Fibroblast of lung (primary cell): ENCODE results near the gene BNIP5. TPM values are rescaled to one million over a fixed set of nuclear protein-coding genes. Genes with fewer than 3 reads are reported as not detected.

ENCODE experiments used
- DNase-seq, 2 donors: peaks; one replicate each; pipeline versions ENCODE4 v3.0.0 to v3.0.0-alpha.2; 2010; ENCODE audit warnings: low read depth in 2 of 2
- H2AFZ ChIP-seq: 2 replicates; pipeline ENCODE4 v1.5.1; 2012; ENCODE audit warnings: low read length, control low read depth, inconsistent platforms
- H3K27ac ChIP-seq: 2 replicates; pipeline ENCODE4 v1.5.1; 2011; ENCODE audit warnings: low read length, control low read depth; ENCODE audit not compliant: insufficient read depth
- H3K27me3 ChIP-seq: 2 replicates; pipeline ENCODE4 v1.5.1; 2011; ENCODE audit warnings: mild to moderate bottlenecking, low read length; ENCODE audit not compliant: control insufficient read depth, insufficient read depth
- H3K36me3 ChIP-seq: 2 replicates; pipeline ENCODE4 v1.5.1; 2011; ENCODE audit warnings: low read length; ENCODE audit not compliant: control insufficient read depth, insufficient read depth
- H3K4me1 ChIP-seq: 2 replicates; pipeline ENCODE4 v1.5.1; 2011; ENCODE audit warnings: low read length; ENCODE audit not compliant: control insufficient read depth, insufficient read depth; ENCODE audit errors: extremely low read depth
- H3K4me2 ChIP-seq: 2 replicates; pipeline ENCODE4 v1.5.1; 2011; ENCODE audit warnings: low read length, control low read depth; ENCODE audit not compliant: insufficient read depth; ENCODE audit errors: extremely low read depth
- H3K4me3 ChIP-seq, 4 experiments: fragments of 200-600 bp in 1 of 4; sonication (generic) in 1 of 4; replicated peaks in 1 of 4; 2 replicates each; pipeline ENCODE4 v1.5.1; 2011 to 2016; ENCODE audit warnings: low read length in 4 of 4, low read depth in 3 of 4, mild to moderate bottlenecking in 3 of 4, control low read depth in 2 of 4, inconsistent platforms in 1 of 4, mixed read lengths in 1 of 4; ENCODE audit not compliant: insufficient read depth in 1 of 4; ENCODE audit errors: control extremely low read depth in 1 of 4
- H3K79me2 ChIP-seq: 2 replicates; pipeline ENCODE4 v1.5.1; 2012; ENCODE audit warnings: mild to moderate bottlenecking, low read length, inconsistent platforms; ENCODE audit not compliant: control insufficient read depth, insufficient read depth
- H3K9ac ChIP-seq: 2 replicates; pipeline ENCODE4 v1.5.1; 2011; ENCODE audit warnings: mild to moderate bottlenecking, low read length, control low read depth; ENCODE audit not compliant: insufficient read depth
- H3K9me3 ChIP-seq: 2 replicates; pipeline ENCODE4 v1.5.1; 2012; ENCODE audit warnings: low read depth, low read length; ENCODE audit not compliant: control insufficient read depth, insufficient read depth
- H4K20me1 ChIP-seq: 2 replicates; pipeline ENCODE4 v1.5.1; 2011; ENCODE audit warnings: low read length; ENCODE audit not compliant: control insufficient read depth, insufficient read depth; ENCODE audit errors: extremely low read depth
- CTCF ChIP-seq, 2 donors: IDR thresholded peaks in 1 of 2; conservative IDR thresholded peaks in 1 of 2; 1 replicate in 1 of 2; 2 replicates in 1 of 2; pipeline ENCODE4 v1.5.1; 2011 to 2012; ENCODE audit warnings: low read length in 2 of 2, control low read depth in 1 of 2, inconsistent platforms in 1 of 2, low read depth in 1 of 2, mild to moderate bottlenecking in 1 of 2
- EZH2 ChIP-seq: IDR thresholded peaks from 2 replicates; pipeline ENCODE4 v1.5.1; 2012; ENCODE audit warnings: low read length, control low read depth, mild to moderate bottlenecking; ENCODE audit errors: missing control alignments
- polyA plus RNA-seq, 2 donors: library from polyadenylated mRNA; depleted of rRNA in 1 of 2; stranded (reverse) in 1 of 2; unstranded in 1 of 2; fragments of >200 nt; gene quantifications; 2 replicates each; pipeline ENCODE4 v1.2.1, GENCODE V29; 2011 to 2012; ENCODE audit warnings: missing spikeins in 1 of 2
- total RNA-seq: library from RNA; depleted of rRNA; stranded (reverse); fragments of >200 nt; gene quantifications from 2 replicates; pipeline ENCODE4 v1.2.1, GENCODE V29; 2014

The BNIP5 gene
- total and polyA plus RNA-seq, 2 donors (not counting 1 experiment from before 2014, with no cell fraction given), result not detected

DNA sequence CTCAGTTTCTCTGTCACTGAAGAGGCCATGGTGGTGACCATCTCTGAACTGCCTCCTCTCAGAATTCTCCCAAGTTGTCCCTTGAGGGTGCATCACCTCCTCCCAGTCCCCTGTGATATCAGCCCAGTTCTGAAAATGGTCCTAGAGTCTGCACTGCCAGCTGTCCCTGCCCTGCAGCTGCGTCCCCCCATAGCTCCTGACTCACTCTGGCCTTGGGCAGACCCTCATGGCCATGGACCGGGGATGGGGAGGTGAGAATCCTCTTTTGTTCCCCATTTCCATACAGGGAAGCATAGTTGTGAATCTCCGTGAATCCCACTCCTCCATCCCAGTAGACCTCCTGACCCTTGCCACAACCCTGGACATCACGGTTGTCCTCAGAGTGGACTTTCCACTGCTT, 46.3 kb upstream of the BNIP5 start:
- TF ChIP-seq EZH2, result no peak
- TF ChIP-seq CTCF (conservative IDR thresholded peaks at IDR 0.05 in 1 of 2, IDR thresholded peaks at IDR 0.05 in 1 of 2; ENCODE audit: low read depth in 1 of 2, low read length in 2 of 2), result no peak
- no peak overlapping the region for H3K4me3 ChIP-seq
- H3K27me3 ChIP-seq, result peaks cover 8% of the 10 kb centered on the region

GRCh38 chr6:36381502-36382389, 45.1 kb upstream of the BNIP5 start:
- no peaks in the 10 kb centered on the region for H3K4me1 ChIP-seq
- DNase-seq, result peak in 1 of 2 donors; percentile 23
- no peaks in the 10 kb centered on the region for H3K36me3 ChIP-seq
- H3K4me3 ChIP-seq, result no peak overlapping the region
- no peaks in the 10 kb centered on the region for H3K9me3 ChIP-seq
- no peak overlapping the region for H3K4me2 ChIP-seq
- no peak overlapping the region for H2AFZ ChIP-seq
- H3K9ac ChIP-seq, result no peak overlapping the region
- TF ChIP-seq EZH2 (no peak), CTCF (conservative IDR thresholded peaks at IDR 0.05 in 1 of 2, IDR thresholded peaks at IDR 0.05 in 1 of 2; ENCODE audit: low read depth in 1 of 2, low read length in 2 of 2) (no peak)
- H3K27me3 ChIP-seq, result no peaks in the 10 kb centered on the region
- H3K79me2 ChIP-seq, result no peaks in the 10 kb centered on the region
- H3K27ac ChIP-seq, result no peak overlapping the region
- no peaks in the 10 kb centered on the region for H4K20me1 ChIP-seq

More for the DNA sequence above, 46.3 kb upstream of the BNIP5 start:
- H3K79me2 ChIP-seq, result no peaks in the 10 kb centered on the region
- H3K36me3 ChIP-seq, result no peaks in the 10 kb centered on the region
- no peaks in the 10 kb centered on the region for H3K9me3 ChIP-seq
- no peak for DNase-seq
- no peak overlapping the region for H3K9ac ChIP-seq
- peaks cover 5% of the 10 kb centered on the region for H3K4me1 ChIP-seq
- H4K20me1 ChIP-seq, result no peaks in the 10 kb centered on the region
- H2AFZ ChIP-seq, result no peak overlapping the region
- no peak overlapping the region for H3K27ac ChIP-seq
- H3K4me2 ChIP-seq, result no peak overlapping the region

- Histone ChIP-seq H3K27me3 (peaks cover 3% of the 10 kb centered on the region), H3K36me3 (no peaks in the 10 kb centered on the region), H3K4me1 (no peaks in the 10 kb centered on the region), H3K9ac (no peak overlapping the region), H3K27ac (no peak overlapping the region), H2AFZ (no peak overlapping the region), H3K9me3 (no peaks in the 10 kb centered on the region), H3K4me2 (no peak overlapping the region), H3K4me3 (no peak overlapping the region), H4K20me1 (no peaks in the 10 kb centered on the region), H3K79me2 (no peaks in the 10 kb centered on the region)
- DNase-seq, result no peak
- TF ChIP-seq EZH2 (no peak), CTCF (conservative IDR thresholded peaks at IDR 0.05 in 1 of 2, IDR thresholded peaks at IDR 0.05 in 1 of 2; ENCODE audit: low read depth in 1 of 2, low read length in 2 of 2) (no peak)
These were observed 43.5 kb upstream of the BNIP5 start for GRCh38 chr6:36380166-36380565.
